DOHH2 (cell line): ENCODE results near the gene GSTA2.
"Not testable (repeated sequence)": the region's sequence is repeated elsewhere in the genome, so short reads cannot be mapped to it uniquely, and the experiment has no call there.

ENCODE experiments used
- H3F3A ChIP-seq: fragments of 200-600 bp; sonication (generic), shearing (Covaris generic); 2 replicates; pipeline ENCODE4 v1.6.0; 2016; ENCODE audit warnings: antibody characterized with exemption, mild to moderate bottlenecking; ENCODE audit not compliant: control insufficient read depth, insufficient read depth
- H3K27ac ChIP-seq: fragments of 200-600 bp; sonication (generic); 2 replicates; pipeline ENCODE4 v1.5.1; 2014; ENCODE audit warnings: low read depth, mild to moderate bottlenecking, low read length, moderate library complexity
- H3K27me3 ChIP-seq: fragments of 200-600 bp; sonication (generic); 2 replicates; pipeline ENCODE4 v1.6.1; 2014; ENCODE audit warnings: mild to moderate bottlenecking, low read length, mixed read lengths; ENCODE audit not compliant: control insufficient read depth
- H3K36me3 ChIP-seq: fragments of 200-600 bp; sonication (generic); 2 replicates; pipeline ENCODE4 v1.6.1; 2014; ENCODE audit warnings: mild to moderate bottlenecking, low read length, moderate library complexity, mixed read lengths; ENCODE audit not compliant: control insufficient read depth
- H3K4me1 ChIP-seq: fragments of 200-600 bp; sonication (generic); 2 replicates; pipeline ENCODE4 v1.6.1; 2014; ENCODE audit warnings: mild to moderate bottlenecking, low read length, mixed read lengths; ENCODE audit not compliant: control insufficient read depth
- H3K4me2 ChIP-seq: fragments of 200-600 bp; sonication (generic); 2 replicates; pipeline ENCODE4 v1.6.0; 2014; ENCODE audit warnings: mild to moderate bottlenecking, low read length, moderate library complexity
- H3K4me3 ChIP-seq: fragments of 200-600 bp; sonication (generic); 2 replicates; pipeline ENCODE4 v1.5.1; 2014; ENCODE audit warnings: mild to moderate bottlenecking, low read length, mixed read lengths
- H3K79me2 ChIP-seq: fragments of 200-600 bp; sonication (generic); 2 replicates; pipeline ENCODE4 v1.6.1; 2014; ENCODE audit warnings: mild to moderate bottlenecking, low read length, mixed read lengths; ENCODE audit not compliant: control insufficient read depth
- H3K9me2 ChIP-seq: fragments of 200-600 bp; sonication (generic); replicated peaks from 2 replicates; pipeline ENCODE4 v1.6.1; 2014; ENCODE audit warnings: mild to moderate bottlenecking, low read length, mixed read lengths; ENCODE audit not compliant: control insufficient read depth
- H3K9me3 ChIP-seq: fragments of 200-600 bp; sonication (generic); 2 replicates; pipeline ENCODE4 v1.6.1; 2014; ENCODE audit warnings: antibody characterized with exemption, low read length, mixed read lengths; ENCODE audit not compliant: control insufficient read depth, insufficient read depth
- H4K20me1 ChIP-seq: fragments of 200-600 bp; sonication (generic); 2 replicates; pipeline ENCODE4 v1.6.0; 2014; ENCODE audit warnings: low read depth, mild to moderate bottlenecking, antibody characterized with exemption, low read length, moderate library complexity; ENCODE audit not compliant: control insufficient read depth, insufficient read depth
- EZH2phosphoT487 ChIP-seq: fragments of 200-600 bp; sonication (generic); IDR thresholded peaks from 2 replicates; pipeline ENCODE4 v1.6.1; 2017; ENCODE audit warnings: borderline replicate concordance, mild to moderate bottlenecking, antibody characterized with exemption, low read length, moderate library complexity, mixed read lengths
- TF ChIP-seq, protein P1 (sequence below): fragments of 200-600 bp; sonication (generic); IDR thresholded peaks from one replicate; pipeline ENCODE4 v1.5.1; 2014; ENCODE audit warnings: antibody characterized with exemption, mild to moderate bottlenecking, low read depth, low read length; ENCODE audit not compliant: poor library complexity, severe bottlenecking

GSTA2 gene

DNA sequence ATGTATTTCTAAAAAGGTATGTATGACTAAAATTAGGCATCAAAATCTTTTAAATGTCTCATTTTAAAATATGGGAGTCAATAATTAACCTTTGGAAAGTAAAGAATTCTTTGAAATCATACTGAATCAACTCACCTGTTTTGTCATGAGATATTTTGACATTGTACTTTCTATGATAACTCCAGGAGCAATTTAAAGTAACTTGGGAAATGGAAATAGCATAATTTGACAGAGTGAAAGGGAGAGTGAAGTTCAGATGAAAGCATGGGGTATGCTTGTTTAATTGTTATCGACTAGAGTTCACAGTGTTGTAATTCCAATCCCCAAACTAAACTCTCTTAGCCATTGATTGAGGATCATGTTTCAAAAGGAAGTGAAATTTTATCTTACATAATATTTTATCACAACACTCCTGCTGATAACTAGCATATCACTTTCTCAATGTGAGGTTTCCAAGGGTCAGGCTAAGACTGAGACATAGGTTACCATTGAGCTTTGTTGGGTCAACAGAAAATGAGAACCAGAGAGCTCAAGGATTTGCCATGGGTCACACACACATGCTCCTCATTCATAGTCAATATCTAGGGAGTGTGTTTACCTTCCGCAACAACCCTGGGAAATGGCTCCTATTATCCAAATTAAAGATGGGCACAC lies 38.0 kb upstream of the GSTA2 start:
- H4K20me1 ChIP-seq = no peaks in the 10 kb centered on the region
- H3K4me2 ChIP-seq = no peak overlapping the region
- H3F3A ChIP-seq = no peaks in the 10 kb centered on the region
- no peaks in the 10 kb centered on the region for H3K27me3 ChIP-seq
- H3K36me3 ChIP-seq = no peaks in the 10 kb centered on the region
- H3K9me2 ChIP-seq = no peaks in the 10 kb centered on the region
- no peak overlapping the region for H3K27ac ChIP-seq
- no peak overlapping the region for H3K4me3 ChIP-seq
- no peaks in the 10 kb centered on the region for H3K9me3 ChIP-seq
- no peaks in the 10 kb centered on the region for H3K79me2 ChIP-seq
- TF ChIP-seq, protein P1, sequence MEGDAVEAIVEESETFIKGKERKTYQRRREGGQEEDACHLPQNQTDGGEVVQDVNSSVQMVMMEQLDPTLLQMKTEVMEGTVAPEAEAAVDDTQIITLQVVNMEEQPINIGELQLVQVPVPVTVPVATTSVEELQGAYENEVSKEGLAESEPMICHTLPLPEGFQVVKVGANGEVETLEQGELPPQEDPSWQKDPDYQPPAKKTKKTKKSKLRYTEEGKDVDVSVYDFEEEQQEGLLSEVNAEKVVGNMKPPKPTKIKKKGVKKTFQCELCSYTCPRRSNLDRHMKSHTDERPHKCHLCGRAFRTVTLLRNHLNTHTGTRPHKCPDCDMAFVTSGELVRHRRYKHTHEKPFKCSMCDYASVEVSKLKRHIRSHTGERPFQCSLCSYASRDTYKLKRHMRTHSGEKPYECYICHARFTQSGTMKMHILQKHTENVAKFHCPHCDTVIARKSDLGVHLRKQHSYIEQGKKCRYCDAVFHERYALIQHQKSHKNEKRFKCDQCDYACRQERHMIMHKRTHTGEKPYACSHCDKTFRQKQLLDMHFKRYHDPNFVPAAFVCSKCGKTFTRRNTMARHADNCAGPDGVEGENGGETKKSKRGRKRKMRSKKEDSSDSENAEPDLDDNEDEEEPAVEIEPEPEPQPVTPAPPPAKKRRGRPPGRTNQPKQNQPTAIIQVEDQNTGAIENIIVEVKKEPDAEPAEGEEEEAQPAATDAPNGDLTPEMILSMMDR = no peak
- TF ChIP-seq EZH2phosphoT487 = no peak
- no peaks in the 10 kb centered on the region for H3K4me1 ChIP-seq

DNA sequence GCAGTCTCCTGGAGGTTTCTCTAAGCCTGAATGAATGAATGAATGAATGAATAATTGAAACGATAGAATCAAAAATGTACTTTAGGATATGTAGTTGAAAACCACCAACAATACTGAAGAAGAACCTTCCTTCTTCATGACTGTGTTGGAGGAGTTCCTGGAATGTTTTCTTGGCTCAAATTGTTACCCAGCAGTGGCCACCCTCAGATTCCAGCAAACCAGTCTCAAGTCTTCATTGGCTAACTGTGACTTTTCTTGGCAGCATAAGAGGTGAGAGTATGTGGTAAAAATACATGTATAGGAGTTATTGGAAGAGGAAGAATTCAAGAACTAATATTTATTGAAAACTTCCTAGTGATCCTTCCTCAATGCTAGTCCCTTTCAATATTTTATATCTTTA lies 36.0 kb upstream of the GSTA2 start:
- H3K27me3 ChIP-seq, H3F3A ChIP-seq, H3K4me2 ChIP-seq, H3K4me1 ChIP-seq, H4K20me1 ChIP-seq, H3K36me3 ChIP-seq, H3K79me2 ChIP-seq, H3K9me2 ChIP-seq, H3K27ac ChIP-seq, H3K4me3 ChIP-seq, H3K9me3 ChIP-seq: not testable (repeated sequence)

- H3K9me2 ChIP-seq, H3F3A ChIP-seq, H3K36me3 ChIP-seq, H3K4me2 ChIP-seq, H3K27ac ChIP-seq, H3K4me3 ChIP-seq, H3K9me3 ChIP-seq, H3K4me1 ChIP-seq, H3K27me3 ChIP-seq, H4K20me1 ChIP-seq, H3K79me2 ChIP-seq: not testable (repeated sequence)
These were observed 31.1 kb upstream of the GSTA2 start for GRCh38 chr6:52794366-52794765.

- H3K9me2 ChIP-seq = no peaks in the 10 kb centered on the region
- H3K4me1 ChIP-seq = no peaks in the 10 kb centered on the region
- TF ChIP-seq, protein P1 = no peak
- no peak for TF ChIP-seq EZH2phosphoT487
- no peak overlapping the region for H3K4me3 ChIP-seq
- H3F3A ChIP-seq = no peaks in the 10 kb centered on the region
- no peaks in the 10 kb centered on the region for H4K20me1 ChIP-seq
- no peaks in the 10 kb centered on the region for H3K79me2 ChIP-seq
- H3K4me2 ChIP-seq = no peak overlapping the region
- no peaks in the 10 kb centered on the region for H3K36me3 ChIP-seq
- H3K27ac ChIP-seq = no peak overlapping the region
- H3K27me3 ChIP-seq = no peaks in the 10 kb centered on the region
- no peaks in the 10 kb centered on the region for H3K9me3 ChIP-seq
These were observed 27.6 kb upstream of the GSTA2 start for GRCh38 chr6:52790861-52791260.

GRCh38 chr6:52789658-52790057 lies 26.4 kb upstream of the GSTA2 start:
- not testable (repeated sequence) for H3K4me2 ChIP-seq, H3K4me3 ChIP-seq, H3F3A ChIP-seq, H3K79me2 ChIP-seq, H3K9me2 ChIP-seq, H4K20me1 ChIP-seq, H3K4me1 ChIP-seq, H3K27ac ChIP-seq, H3K27me3 ChIP-seq, H3K36me3 ChIP-seq, H3K9me3 ChIP-seq
